Measurements from ENCODE around the gene MYH1.

MYH1 gene

DNA sequence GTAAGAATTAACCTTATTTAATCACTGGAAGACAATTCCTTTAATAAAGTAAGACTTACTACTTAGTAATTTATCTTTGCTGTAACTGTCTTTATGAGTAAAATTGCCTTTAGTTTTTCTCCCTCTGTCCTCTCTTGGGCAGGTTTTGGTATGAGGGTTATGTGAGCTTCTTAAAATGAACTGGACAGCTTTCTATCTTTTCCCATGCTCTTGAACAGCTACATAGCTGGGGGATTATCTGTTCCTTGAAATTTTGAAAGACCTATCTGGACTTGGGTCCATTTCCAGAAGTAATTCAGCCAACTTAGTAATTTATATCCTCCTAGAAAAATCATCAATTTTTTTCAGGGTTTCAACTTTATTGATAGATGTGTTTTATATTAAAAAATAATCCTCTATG, 3.6 kb upstream of the MYH1 start:
- TF ChIP-seq POLR2A (IDR thresholded peaks at IDR 0.05; ENCODE audit: low read depth, low read length) = no peak
- no peak for DNase-seq (ENCODE audit: insufficient read length, low spot score)
- no peak for FAIRE-seq

DNA sequence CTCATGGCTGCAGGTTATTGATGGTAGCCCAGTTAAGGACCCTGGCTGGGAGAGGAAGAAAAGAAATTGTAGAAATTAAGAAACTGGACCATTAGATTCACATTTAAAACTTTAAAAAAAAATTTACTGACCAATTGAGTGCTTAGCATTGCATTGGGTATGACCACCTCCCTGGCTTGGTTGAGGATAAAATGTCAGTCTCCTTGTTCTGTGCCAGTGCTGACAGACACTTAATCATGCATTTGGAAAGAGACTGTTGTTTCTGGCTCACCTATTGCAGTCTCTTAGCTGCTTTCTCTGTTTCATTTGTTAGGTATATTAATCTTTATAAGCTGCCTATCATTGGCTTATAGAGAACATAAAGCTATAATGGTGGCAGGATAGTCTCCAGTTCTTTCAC, 1.7 kb downstream of the MYH1 start:
- no peak for TF ChIP-seq POLR2A (IDR thresholded peaks at IDR 0.05; ENCODE audit: low read depth, low read length)
- DNase-seq (ENCODE audit: insufficient read length, low spot score) (no peak), FAIRE-seq (no peak)

DNA sequence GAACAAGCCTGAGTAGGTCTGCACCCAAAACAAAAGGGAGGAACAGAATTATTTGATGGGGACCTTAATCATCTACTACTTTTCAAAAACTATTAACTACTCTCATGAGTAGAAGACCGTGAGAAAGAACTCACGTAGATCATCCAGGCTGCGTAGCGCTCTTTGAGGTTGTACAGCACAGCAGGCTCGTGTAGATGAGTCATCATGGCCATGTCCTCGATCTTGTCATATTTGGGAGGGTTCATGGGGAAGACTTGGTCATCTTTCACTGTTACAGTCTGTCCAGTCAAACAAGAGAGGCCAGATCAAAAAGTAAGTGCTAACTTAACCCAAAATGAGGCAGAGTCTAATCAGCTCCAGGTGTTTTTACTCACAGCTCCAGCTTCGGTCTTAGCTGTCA, 2.3 kb downstream of the MYH1 start:
- FAIRE-seq (no peak), DNase-seq (ENCODE audit: insufficient read length, low spot score) (no peak)
- TF ChIP-seq POLR2A (IDR thresholded peaks at IDR 0.05; ENCODE audit: low read depth, low read length) = no peak

DNA sequence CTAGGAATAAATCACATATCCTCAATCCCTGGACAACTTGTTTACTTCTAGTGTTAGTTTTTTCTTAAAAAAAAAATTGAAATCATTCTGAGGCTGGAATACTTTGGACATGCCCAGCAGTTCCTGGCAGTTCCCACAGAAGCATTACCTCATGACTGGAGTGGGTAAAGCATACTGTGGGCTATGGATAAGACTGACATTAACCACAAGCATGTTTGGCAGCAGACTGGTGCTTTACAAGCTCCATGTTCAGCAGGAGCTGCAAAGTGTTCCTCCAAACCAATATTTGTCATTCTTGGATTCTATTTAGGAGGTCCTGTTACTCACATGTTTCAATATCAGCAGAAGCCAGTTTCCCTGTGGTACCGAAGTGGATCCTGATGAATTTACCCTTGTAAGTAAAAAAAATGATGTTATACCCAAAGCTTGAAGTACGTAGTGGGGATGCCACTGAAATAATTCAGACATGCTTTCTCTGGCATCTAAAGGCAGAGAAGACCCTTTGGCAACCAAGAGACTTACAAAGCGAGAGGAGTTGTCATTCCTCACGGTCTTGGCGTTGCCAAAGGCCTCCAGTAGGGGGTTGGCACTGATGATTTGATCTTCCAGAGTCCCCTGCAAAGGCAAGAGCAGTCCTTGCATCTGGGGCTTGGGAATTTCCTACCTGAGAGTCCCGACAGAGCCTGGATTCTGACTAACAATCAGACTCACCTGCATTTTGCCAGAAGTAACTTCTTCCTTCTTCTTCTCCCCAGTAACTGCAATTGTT, 4.9 kb downstream of the MYH1 start:
- TF ChIP-seq POLR2A (IDR thresholded peaks at IDR 0.05; ENCODE audit: low read depth, low read length) = no peak
- FAIRE-seq = no peak
- no peak for DNase-seq (ENCODE audit: insufficient read length, low spot score)

DNA sequence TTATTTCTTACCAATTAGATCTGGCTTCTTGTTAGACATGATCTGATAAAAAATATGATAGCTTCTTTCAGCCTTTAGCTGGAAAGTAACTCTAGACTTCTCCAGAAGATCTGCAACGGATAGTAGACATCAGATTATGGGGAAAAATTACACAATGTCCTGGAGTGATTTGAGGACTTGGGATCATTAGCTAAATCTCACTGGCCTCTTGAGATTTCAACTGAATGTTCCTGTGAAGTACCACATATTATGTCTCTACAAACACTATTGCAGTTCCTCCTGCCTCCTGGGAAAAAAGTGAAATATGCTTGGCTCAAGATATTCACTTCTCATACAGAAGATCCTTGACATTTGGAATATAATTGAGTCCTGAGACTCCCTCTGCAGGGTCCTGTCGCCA, 5.5 kb downstream of the MYH1 start:
- DNase-seq (ENCODE audit: insufficient read length, low spot score) (no peak), FAIRE-seq (no peak)
- no peak for TF ChIP-seq POLR2A (IDR thresholded peaks at IDR 0.05; ENCODE audit: low read depth, low read length)

GRCh38 chr17:10499950-10500349, 18.4 kb downstream of the MYH1 start:
- no peak for TF ChIP-seq POLR2A (IDR thresholded peaks at IDR 0.05; ENCODE audit: low read depth, low read length)
- FAIRE-seq (no peak), DNase-seq (ENCODE audit: insufficient read length, low spot score) (no peak)

GRCh38 chr17:10492004-10492403, 26.3 kb downstream of the MYH1 start:
- no peak for TF ChIP-seq POLR2A (IDR thresholded peaks at IDR 0.05; ENCODE audit: low read depth, low read length)
- FAIRE-seq (no peak), DNase-seq (ENCODE audit: insufficient read length, low spot score) (no peak)

GRCh38 chr17:10482252-10482651, 36.1 kb downstream of the MYH1 start:
- FAIRE-seq = no peak
- no peak for TF ChIP-seq POLR2A (IDR thresholded peaks at IDR 0.05; ENCODE audit: low read depth, low read length)
- no peak for DNase-seq (ENCODE audit: insufficient read length, low spot score)

- no peak for FAIRE-seq
- no peak for DNase-seq (ENCODE audit: insufficient read length, low spot score)
- TF ChIP-seq POLR2A (IDR thresholded peaks at IDR 0.05; ENCODE audit: low read depth, low read length) = no peak
These were observed 40.6 kb downstream of the MYH1 start for GRCh38 chr17:10477701-10478100.

DNA sequence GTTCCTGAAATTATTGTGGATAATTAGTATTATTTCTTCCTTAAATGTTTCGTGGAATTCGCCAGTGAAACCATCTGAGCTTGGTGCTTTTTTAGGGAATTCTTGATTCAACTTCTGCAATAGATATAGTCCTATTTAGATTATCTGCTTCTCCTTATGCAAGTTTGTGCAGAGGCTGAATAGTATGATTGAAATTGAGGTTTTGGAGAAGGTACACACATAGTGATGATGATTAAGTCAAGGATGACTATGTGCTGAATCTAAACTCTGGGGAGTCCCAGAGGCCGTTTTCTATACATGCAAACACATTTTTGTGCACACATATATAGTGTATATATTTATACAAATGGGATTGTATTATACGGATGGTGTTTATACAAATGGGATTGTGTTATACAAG, 43.8 kb downstream of the MYH1 start:
- TF ChIP-seq POLR2A (IDR thresholded peaks at IDR 0.05; ENCODE audit: low read depth, low read length) = no peak
- FAIRE-seq (no peak), DNase-seq (ENCODE audit: insufficient read length, low spot score) (no peak)

DNA sequence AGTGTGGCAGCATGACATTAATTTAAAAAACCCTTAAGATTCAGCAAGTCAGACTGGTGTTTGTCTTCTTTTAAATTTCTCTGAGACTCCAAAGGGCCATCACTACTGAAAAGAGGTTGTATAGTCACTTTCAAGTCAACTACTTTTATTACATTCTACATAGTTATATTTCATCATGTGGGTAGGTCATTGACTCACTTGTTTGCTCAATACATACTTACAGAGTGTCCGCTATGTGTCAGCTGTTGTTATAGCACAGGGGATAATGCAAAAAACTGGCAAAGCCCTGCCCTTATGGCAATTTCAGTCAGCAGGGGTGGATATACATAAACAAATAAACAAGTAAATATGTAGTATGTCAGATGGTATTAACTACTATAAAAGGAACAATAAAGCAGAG, 46.5 kb downstream of the MYH1 start:
- DNase-seq (ENCODE audit: insufficient read length, low spot score) = no peak
- no peak for FAIRE-seq
- TF ChIP-seq POLR2A (IDR thresholded peaks at IDR 0.05; ENCODE audit: low read depth, low read length) = no peak

DNA sequence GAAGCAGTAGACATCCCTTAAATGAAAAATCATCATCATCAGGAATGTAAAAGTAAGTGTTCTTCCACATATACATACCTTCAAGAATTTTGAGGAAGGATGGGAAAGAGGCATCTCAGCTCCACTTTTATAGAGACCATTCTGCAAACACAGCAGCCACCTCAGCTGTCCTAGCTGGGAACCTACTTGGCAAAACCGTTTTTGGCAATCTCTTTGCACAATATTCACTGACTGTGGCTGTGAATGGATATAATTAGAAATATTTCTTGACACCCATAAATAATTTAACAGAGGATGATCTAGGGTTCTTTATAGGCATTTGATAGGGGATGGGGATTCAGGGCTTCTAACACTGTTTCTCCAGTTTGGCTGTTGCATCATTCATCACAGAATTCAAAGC, 48.9 kb downstream of the MYH1 start, which contains the start of gene MYH4:
MYH4 (minus strand) TSS at position 101 of the 400 bp plus-strand sequence. CDS start 2,814 bp downstream, outside the sequence.
- DNase-seq (ENCODE audit: insufficient read length, low spot score) = no peak
- no peak for FAIRE-seq
- no peak for TF ChIP-seq POLR2A (IDR thresholded peaks at IDR 0.05; ENCODE audit: low read depth, low read length)

GRCh38 chr17:10463402-10463801, 54.9 kb downstream of the MYH1 start:
- no peak for TF ChIP-seq POLR2A (IDR thresholded peaks at IDR 0.05; ENCODE audit: low read depth, low read length)
- FAIRE-seq (no peak), DNase-seq (ENCODE audit: insufficient read length, low spot score) (no peak)

- no peak for DNase-seq (ENCODE audit: insufficient read length, low spot score)
- no peak for TF ChIP-seq POLR2A (IDR thresholded peaks at IDR 0.05; ENCODE audit: low read depth, low read length)
- no peak for FAIRE-seq
These were observed 58.3 kb downstream of the MYH1 start for GRCh38 chr17:10460062-10460461.

GRCh38 chr17:10458701-10459100, 59.6 kb downstream of the MYH1 start:
- no peak for TF ChIP-seq POLR2A (IDR thresholded peaks at IDR 0.05; ENCODE audit: low read depth, low read length)
- no peak for DNase-seq (ENCODE audit: insufficient read length, low spot score)
- no peak for FAIRE-seq

Data from H54 (cell line).